Mucosa of descending colon (tissue), 3 donors: ENCODE measurements around the gene DUSP14. TPM values are rescaled to one million over a fixed set of nuclear protein-coding genes. Genes with fewer than 3 reads are reported as not detected.
A peak's percentile ranks its signal among the peaks of the same experiment; 100 is the strongest.
"Not testable (repeated sequence)": the region's sequence is repeated elsewhere in the genome, so short reads cannot be mapped to it uniquely, and the experiment has no call there.

Source experiments
- ATAC-seq: fragments of 200-7000 bp; cut with Tn5 transposase; one replicate; pipeline ENCODE4 v1.9.1; 2020; ENCODE audit warnings: mild to moderate bottlenecking, moderate library complexity
- DNase-seq, 3 donors: peaks; one replicate each; pipeline ENCODE4 v3.0.0-alpha.2; 2020
- H3K36me3 ChIP-seq: fragments of 200-600 bp; one replicate; pipeline ENCODE4 v1.8.0; 2021; ENCODE audit warnings: low read depth, mild to moderate bottlenecking
- H3K4me1 ChIP-seq: fragments of 200-600 bp; one replicate; pipeline ENCODE4 v1.8.0; 2021; ENCODE audit warnings: low read depth, mild to moderate bottlenecking
- H3K4me3 ChIP-seq: fragments of 200-600 bp; one replicate; pipeline ENCODE4 v1.8.0; 2021; ENCODE audit warnings: mild to moderate bottlenecking
- H3K9me3 ChIP-seq: fragments of 200-600 bp; one replicate; pipeline ENCODE4 v1.8.0; 2021; ENCODE audit warnings: mild to moderate bottlenecking
- intact Hi-C, 2 donors: fragments of 100-400 bp; cut with DNase I in 1 of 2; cut with micrococcal nuclease in 1 of 2; formaldehyde crosslinking; loops; one replicate each; pipeline versions ENCODE4 v1.11.0 to v1.11.1; 2022; cut with DNase I, micrococcal nuclease
- long read RNA-seq, 2 donors: library from polyadenylated mRNA; unstranded; transcript quantifications; one replicate each; pipeline ENCODE4 v2.0.0, GENCODE V29; 2019 to 2021
- total RNA-seq, 3 donors: library from RNA; stranded (reverse); fragmentation: NEBNext Ultra II Directional in 2 of 3; extraction: Animal tissue kit (Norgen Biotek cat#: 25700) in 2 of 3; gene quantifications; one replicate each; pipeline versions ENCODE4 v1.2.1 to v1.2.4, GENCODE V29; 2021 to 2023
- TF ChIP-seq, protein P1 (sequence below): fragments of 200-600 bp; IDR thresholded peaks from one replicate; pipeline ENCODE4 v1.8.0; 2022; ENCODE audit warnings: antibody characterized with exemption, mild to moderate bottlenecking
- donor health status: DM: no; HTN: no; CAD: no; lungs with moderate emphysema.
- donor health status: DM: no; HTN: no; CAD: no.
- donor health status: DM: no; HTN: yes; CAD: no.

Gene DUSP14
- total RNA-seq, result 1 to 10 TPM in 2 of 3 donors, under 1 TPM in 1; 0.81 to 8.2 (median 1.8) TPM
- long read RNA-seq, donor 1, transcript DUSP14-206 (3 exons, 1,537 nt), result major isoform, 7 of 8 reads
- long read RNA-seq, donor 1, partial matches to known transcripts, result 0 of 8 reads
- long read RNA-seq, donor 1, other reads (novel, unspliced or antisense), result 1 of 8 reads
- long read RNA-seq, donor 2, partial matches to known transcripts, result 0 of 4 reads
- long read RNA-seq, donor 2, other reads (novel, unspliced or antisense), result 0 of 4 reads

- TF ChIP-seq, protein P1, sequence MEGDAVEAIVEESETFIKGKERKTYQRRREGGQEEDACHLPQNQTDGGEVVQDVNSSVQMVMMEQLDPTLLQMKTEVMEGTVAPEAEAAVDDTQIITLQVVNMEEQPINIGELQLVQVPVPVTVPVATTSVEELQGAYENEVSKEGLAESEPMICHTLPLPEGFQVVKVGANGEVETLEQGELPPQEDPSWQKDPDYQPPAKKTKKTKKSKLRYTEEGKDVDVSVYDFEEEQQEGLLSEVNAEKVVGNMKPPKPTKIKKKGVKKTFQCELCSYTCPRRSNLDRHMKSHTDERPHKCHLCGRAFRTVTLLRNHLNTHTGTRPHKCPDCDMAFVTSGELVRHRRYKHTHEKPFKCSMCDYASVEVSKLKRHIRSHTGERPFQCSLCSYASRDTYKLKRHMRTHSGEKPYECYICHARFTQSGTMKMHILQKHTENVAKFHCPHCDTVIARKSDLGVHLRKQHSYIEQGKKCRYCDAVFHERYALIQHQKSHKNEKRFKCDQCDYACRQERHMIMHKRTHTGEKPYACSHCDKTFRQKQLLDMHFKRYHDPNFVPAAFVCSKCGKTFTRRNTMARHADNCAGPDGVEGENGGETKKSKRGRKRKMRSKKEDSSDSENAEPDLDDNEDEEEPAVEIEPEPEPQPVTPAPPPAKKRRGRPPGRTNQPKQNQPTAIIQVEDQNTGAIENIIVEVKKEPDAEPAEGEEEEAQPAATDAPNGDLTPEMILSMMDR, result no peak
- ATAC-seq (peak; percentile 86), DNase-seq (peak; percentile 73 to 87 (median 82))
- intact Hi-C loops, result no loop called here
- Histone ChIP-seq H3K4me3 (peak within 1 kb of the TSS; percentile 27), H3K9me3 (no peaks in the 10 kb centered on the region), H3K4me1 (peaks cover 3% of the 10 kb centered on the region), H3K36me3 (no peaks in the 10 kb centered on the region)
These were observed at the start of gene DUSP14 for GRCh38 chr17:37489197-37490001. Gene DUSP14, plus strand, starts transcription at chr17:37489891. Its CDS starts 22,382 bp downstream, at chr17:37512273.

DNA sequence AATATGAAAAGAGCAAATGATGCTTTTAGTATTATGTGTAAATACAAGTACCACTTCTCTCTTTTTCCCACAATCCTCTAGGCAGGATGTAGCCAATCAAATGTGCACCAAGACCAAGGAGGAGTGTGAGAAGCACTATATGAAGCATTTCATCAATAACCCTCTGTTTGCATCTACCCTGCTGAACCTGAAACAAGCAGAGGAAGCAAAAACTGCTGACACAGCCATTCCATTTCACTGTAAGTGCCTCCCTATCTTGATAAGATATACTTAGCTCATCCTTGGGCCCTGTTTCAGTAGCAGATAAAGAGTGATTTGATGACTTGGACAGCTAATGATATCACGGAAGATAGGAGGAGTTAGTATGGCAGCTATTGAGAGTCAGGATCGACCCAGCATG is 49.3 kb upstream of the DUSP14 start:
- intact Hi-C loops, result no loop called here
- Histone ChIP-seq H3K36me3 (no peaks in the 10 kb centered on the region), H3K4me3 (no peak overlapping the region), H3K9me3 (no peaks in the 10 kb centered on the region), H3K4me1 (no peaks in the 10 kb centered on the region)
- DNase-seq (no peak), ATAC-seq (no peak)
- TF ChIP-seq, protein P1, result no peak

DNA sequence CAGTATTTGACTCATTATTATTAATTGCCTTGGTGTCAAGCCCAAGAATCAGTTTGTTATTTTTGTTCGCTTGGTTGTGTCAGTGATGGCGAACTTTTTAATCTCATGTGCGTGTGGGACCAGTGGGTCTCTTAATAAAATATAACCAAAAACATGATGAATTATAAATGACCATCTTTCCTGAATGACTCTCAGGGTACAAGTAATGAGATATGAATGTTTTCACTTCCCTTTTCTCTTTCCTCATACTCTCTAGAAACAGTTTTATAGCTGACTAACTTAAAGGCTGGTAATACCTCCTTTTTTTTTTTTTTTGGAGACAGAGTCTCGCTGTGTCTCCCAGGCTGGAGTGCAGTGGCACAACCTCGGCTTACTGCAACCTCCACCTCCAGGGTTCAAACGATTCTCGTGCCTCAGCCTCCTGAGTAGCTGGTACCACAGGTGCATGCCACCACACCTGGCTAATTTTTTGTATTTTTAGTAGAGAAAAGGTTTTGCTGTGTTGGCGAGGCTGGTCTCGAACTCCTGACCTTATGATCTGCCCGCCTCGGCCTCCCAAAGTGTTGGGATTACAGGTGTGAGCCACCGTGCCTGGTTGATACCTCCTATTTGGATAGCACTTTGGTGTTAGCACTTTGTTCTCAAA is 48.2 kb upstream of the DUSP14 start:
- H3K9me3 ChIP-seq, DNase-seq, intact Hi-C loops, H3K4me1 ChIP-seq, H3K4me3 ChIP-seq, H3K36me3 ChIP-seq, ATAC-seq: not testable (repeated sequence)

- DNase-seq (no peak), ATAC-seq (no peak)
- H3K4me1 ChIP-seq, result no peaks in the 10 kb centered on the region
- H3K36me3 ChIP-seq, result no peaks in the 10 kb centered on the region
- no peaks in the 10 kb centered on the region for H3K9me3 ChIP-seq
- intact Hi-C loops, result no loop called here
- TF ChIP-seq, protein P1, result no peak
- H3K4me3 ChIP-seq, result no peak overlapping the region
These were observed 43.7 kb upstream of the DUSP14 start for GRCh38 chr17:37446027-37446426.

DNA sequence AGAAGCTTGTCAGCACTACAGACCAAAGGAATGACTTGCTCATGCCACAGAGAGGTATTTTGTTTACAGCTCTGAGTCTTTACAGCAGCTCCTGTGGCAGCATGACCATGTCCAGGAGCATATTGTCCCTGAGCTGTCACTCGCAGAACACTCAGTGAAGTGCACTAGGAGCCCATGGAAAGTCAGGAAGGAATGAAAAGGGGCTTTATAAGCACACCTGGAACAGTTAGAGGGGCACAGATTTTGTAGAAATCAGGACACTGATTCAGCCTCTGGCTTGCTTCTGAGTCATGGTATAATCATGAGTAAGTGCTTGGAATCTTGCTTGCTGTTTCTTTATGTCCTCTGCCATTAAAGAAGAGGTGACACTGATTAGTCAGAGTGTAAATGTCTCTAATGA is 42.0 kb upstream of the DUSP14 start:
- H3K9me3 ChIP-seq, result no peaks in the 10 kb centered on the region
- no peaks in the 10 kb centered on the region for H3K4me1 ChIP-seq
- intact Hi-C loops, result no loop called here
- ATAC-seq, result no peak
- no peak overlapping the region for H3K4me3 ChIP-seq
- H3K36me3 ChIP-seq, result no peaks in the 10 kb centered on the region
- TF ChIP-seq, protein P1, result no peak
- no peak for DNase-seq

- intact Hi-C loops, result no loop called here
- no peaks in the 10 kb centered on the region for H3K36me3 ChIP-seq
- no peaks in the 10 kb centered on the region for H3K9me3 ChIP-seq
- no peak overlapping the region for H3K4me3 ChIP-seq
- H3K4me1 ChIP-seq, result no peaks in the 10 kb centered on the region
- DNase-seq (no peak), ATAC-seq (no peak)
- TF ChIP-seq, protein P1, result no peak
These were observed 39.6 kb upstream of the DUSP14 start for GRCh38 chr17:37450112-37450511.

DNA sequence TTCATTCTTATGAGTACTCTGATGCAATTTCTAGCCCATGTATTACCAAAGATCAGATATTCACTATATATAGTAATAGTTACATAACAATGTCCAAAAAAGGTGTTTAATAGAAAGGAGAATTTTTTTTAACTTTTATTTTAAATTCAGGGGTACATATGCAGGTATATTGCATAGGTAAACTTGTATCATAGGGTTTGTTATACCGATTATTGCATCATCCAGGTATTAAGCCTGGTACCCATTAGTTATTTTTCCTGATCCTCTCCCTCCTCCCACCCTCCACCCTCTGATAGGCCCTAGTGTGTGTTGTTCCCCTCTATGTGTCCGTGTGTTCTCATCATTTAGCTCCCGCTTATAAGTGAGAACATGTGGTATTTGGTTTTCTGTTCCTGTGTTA is 31.9 kb upstream of the DUSP14 start:
- H3K9me3 ChIP-seq, ATAC-seq, H3K4me3 ChIP-seq, H3K4me1 ChIP-seq, intact Hi-C loops, H3K36me3 ChIP-seq, DNase-seq: not testable (repeated sequence)
